GM19395 (cell line): Measurements from ENCODE around the gene ATXN7L2.

ENCODE experiments used
- ATAC-seq: cut with Tn5 transposase; IDR thresholded peaks from one replicate; pipeline ENCODE4 v1.9.1; 2021; ENCODE audit warnings: mild to moderate bottlenecking, moderate library complexity; ENCODE audit not compliant: unreplicated experiment

ATXN7L2 gene

DNA sequence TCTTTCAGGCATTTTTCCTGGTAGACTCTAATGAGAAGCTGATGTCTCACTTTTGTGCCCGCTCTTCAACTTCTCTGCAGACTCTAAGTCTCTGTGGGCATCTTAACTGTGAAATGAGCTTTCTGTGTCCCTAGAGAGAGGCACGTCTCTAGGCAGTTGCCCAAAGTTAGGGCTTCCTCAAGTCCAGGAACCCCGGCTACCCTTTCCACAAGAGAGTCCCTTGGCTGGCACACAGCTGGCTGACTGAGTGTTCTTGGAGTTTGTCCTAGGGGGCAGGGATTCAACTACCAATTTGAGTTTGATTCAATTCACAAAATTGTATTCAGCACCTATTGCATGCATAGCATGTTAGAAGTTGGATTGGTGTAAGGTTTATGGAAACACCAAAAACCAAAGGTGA lies 57.4 kb downstream of the ATXN7L2 start:
- no peak for ATAC-seq
